Thymus (tissue), 11 donors: Measurements from ENCODE around the gene TOPBP1. TPM values are rescaled to one million over a fixed set of nuclear protein-coding genes. Genes with fewer than 3 reads are reported as not detected.

Source experiments
- DNase-seq, 9 donors: peaks; one replicate each; pipeline ENCODE4 v3.0.0-alpha.2; 2013; ENCODE audit warnings: low spot score in 9 of 9, low read depth in 6 of 9, missing footprints in 1 of 9
- H3K27ac ChIP-seq, 2 donors: one replicate each; pipeline ENCODE4 v1.5.1; 2013; ENCODE audit warnings: control low read depth in 1 of 2, low read depth in 1 of 2, low read length in 1 of 2, mild to moderate bottlenecking in 1 of 2, moderate library complexity in 1 of 2
- H3K27me3 ChIP-seq, 2 donors: one replicate each; pipeline ENCODE4 v1.5.1; 2013; ENCODE audit warnings: low read length in 1 of 2; ENCODE audit not compliant: control insufficient read depth in 2 of 2, insufficient read depth in 1 of 2
- H3K36me3 ChIP-seq, 2 donors: one replicate each; pipeline ENCODE4 v1.5.1; 2013; ENCODE audit warnings: low read length in 1 of 2, mild to moderate bottlenecking in 1 of 2, moderate library complexity in 1 of 2; ENCODE audit not compliant: control insufficient read depth in 2 of 2, insufficient read depth in 2 of 2
- H3K4me1 ChIP-seq, 2 donors: one replicate each; pipeline ENCODE4 v1.5.1; 2013; ENCODE audit warnings: low read length in 2 of 2; ENCODE audit not compliant: control insufficient read depth in 2 of 2, insufficient read depth in 2 of 2
- H3K4me3 ChIP-seq, 2 donors: one replicate each; pipeline ENCODE4 v1.5.1; 2013; ENCODE audit warnings: low read length in 2 of 2, control low read depth in 1 of 2, mild to moderate bottlenecking in 1 of 2
- H3K9me3 ChIP-seq, 2 donors: one replicate each; pipeline ENCODE4 v1.5.1; 2013; ENCODE audit warnings: low read length in 1 of 2, mild to moderate bottlenecking in 1 of 2; ENCODE audit not compliant: control insufficient read depth in 2 of 2, insufficient read depth in 1 of 2
- WGBS: extraction: QIAGEN DNeasy Blood & Tissue Kit; methylation state at CpG from one replicate; pipeline ENCODE4 v1.1.7; 2013; 5-methylcytosine and 5-hydroxymethylcytosine counted together
- polyA plus RNA-seq: library from polyadenylated mRNA; stranded (reverse); fragments of 200-250 nt; gene quantifications from one replicate; pipeline ENCODE4 v1.2.3, GENCODE V29; 2013
- total RNA-seq: library from RNA; stranded (reverse); fragments of 120-200 nt; gene quantifications from one replicate; pipeline ENCODE4 v1.2.4, GENCODE V29; 2013
- donor health status: healthy.

Gene TOPBP1
- total and polyA plus RNA-seq, 2 donors = 18.0 to 74.4 TPM

DNA sequence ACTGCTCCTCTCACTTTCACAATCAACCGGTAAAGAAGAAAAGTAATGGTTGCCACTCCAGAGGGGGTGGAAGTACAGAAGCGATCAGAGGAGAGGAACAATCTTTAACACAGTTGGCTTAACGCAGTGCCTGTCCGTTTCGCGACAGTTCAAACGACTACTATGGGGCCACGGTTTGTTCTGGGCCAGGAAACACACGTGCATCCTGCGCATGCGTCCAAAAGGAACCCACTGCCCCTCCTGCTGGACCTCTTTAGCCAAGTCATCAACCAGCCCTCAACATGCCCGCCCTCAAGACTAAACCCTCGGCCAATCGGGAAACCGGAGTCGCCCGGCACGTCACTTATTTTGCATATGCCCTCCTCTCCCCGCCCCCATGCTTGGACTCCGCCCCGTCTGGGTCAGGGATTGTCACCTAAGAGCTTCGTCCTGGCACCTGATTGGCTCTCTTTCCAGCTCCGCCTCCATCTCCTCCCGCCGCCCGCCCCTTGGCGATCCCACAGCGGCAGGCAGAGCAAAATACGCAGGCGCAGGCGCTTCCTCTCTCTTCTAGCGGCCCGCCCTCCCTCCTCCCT lies 88.6 kb downstream of the TOPBP1 start:
- under 1% methylated on average over 33 of the region's 33 CpGs for WGBS

DNA sequence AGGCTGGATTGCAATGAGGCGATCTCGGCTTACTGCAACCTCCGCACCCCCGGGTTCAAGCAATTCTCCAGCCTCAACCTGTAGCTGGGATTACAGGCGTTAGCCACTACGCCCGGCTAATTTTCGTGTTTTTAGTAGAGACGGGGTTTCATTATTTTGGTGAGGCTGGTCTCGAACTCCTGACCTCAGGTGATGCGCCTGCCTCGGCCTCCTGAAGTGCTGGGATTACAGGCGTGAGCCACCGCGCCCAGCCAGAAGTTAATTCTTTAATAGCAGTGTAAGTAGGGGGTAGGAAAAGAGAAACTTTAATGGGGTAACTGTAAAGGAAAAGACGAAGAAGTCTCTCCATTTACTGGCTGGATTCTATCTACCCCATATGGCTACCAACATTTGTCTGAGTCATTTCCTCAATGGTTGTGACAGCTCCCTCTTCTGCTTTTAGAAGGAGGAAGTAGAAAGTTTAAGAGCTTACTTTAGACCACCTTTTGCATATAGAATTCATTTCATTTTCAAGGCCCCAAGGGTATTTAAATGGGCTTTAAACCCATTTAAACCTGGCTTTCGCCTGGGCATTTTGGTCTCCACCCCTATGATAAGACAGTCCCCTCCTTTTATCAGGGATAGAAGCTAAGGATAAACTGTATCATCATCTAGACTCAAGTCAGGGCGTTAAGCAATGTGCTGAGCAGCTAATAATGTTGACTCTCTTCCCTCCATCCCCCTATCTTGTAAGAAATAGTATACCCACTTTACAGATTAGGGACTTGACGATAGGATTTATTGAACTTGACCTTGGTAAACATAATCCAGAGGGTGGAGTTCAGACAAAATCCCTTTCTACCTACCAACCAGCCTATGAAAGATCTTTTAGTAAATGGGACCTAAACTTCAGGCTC lies 89.3 kb downstream of the TOPBP1 start:
- WGBS = 54% methylated on average over 19 of the region's 19 CpGs
- DNase-seq = peak in 7 of 9 donors; percentile 29 to 78 (median 48)
- Histone ChIP-seq H3K4me3 (peak overlapping the region; percentile 44 to 53), H3K27ac (peak overlapping the region; percentile 81 to 93), H3K9me3 (no peaks in the 10 kb centered on the region), H3K27me3 (no peaks in the 10 kb centered on the region), H3K36me3 (peaks cover 11 to 16% of the 10 kb centered on the region in 2 donors), H3K4me1 (peaks cover 26 to 31% of the 10 kb centered on the region in 2 donors)

More for the DNA sequence above, 88.6 kb downstream of the TOPBP1 start:
- peak; percentile 99 to 100 (median 100) for DNase-seq
- H3K9me3 ChIP-seq = no peaks in the 10 kb centered on the region
- H3K36me3 ChIP-seq = peaks cover 11 to 24% of the 10 kb centered on the region in 2 donors
- peak overlapping the region; percentile 93 to 99 for H3K27ac ChIP-seq
- peaks cover 26 to 35% of the 10 kb centered on the region in 2 donors for H3K4me1 ChIP-seq
- H3K27me3 ChIP-seq = no peaks in the 10 kb centered on the region
- H3K4me3 ChIP-seq = peak overlapping the region; percentile 53 to 100

DNA sequence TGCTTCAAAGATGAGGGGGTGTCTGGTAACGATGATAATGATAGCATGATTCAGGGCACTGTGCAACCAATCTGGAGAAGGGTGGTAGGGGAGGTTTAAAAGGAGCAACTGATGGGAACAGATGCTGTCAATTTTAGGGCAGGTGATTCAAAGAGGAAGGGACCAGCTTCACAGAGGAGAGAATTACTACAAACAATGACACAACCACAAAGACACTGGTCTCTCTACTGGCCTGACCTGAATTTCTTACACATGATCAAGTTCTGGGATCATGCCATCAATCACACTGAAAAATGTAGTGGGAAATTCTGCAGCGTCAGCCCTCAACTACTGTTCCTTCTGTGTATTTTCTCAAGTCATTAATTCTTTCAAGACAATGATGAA lies 90.8 kb downstream of the TOPBP1 start:
- H3K9me3 ChIP-seq = no peaks in the 10 kb centered on the region
- no peak for DNase-seq
- WGBS = 94% methylated on average over 2 of the region's 2 CpGs
- peaks cover 19 to 26% of the 10 kb centered on the region in 2 donors for H3K4me1 ChIP-seq
- H3K36me3 ChIP-seq = peaks cover 7 to 8% of the 10 kb centered on the region in 2 donors
- no peak overlapping the region for H3K27ac ChIP-seq
- H3K4me3 ChIP-seq = no peak overlapping the region
- H3K27me3 ChIP-seq = no peaks in the 10 kb centered on the region

DNA sequence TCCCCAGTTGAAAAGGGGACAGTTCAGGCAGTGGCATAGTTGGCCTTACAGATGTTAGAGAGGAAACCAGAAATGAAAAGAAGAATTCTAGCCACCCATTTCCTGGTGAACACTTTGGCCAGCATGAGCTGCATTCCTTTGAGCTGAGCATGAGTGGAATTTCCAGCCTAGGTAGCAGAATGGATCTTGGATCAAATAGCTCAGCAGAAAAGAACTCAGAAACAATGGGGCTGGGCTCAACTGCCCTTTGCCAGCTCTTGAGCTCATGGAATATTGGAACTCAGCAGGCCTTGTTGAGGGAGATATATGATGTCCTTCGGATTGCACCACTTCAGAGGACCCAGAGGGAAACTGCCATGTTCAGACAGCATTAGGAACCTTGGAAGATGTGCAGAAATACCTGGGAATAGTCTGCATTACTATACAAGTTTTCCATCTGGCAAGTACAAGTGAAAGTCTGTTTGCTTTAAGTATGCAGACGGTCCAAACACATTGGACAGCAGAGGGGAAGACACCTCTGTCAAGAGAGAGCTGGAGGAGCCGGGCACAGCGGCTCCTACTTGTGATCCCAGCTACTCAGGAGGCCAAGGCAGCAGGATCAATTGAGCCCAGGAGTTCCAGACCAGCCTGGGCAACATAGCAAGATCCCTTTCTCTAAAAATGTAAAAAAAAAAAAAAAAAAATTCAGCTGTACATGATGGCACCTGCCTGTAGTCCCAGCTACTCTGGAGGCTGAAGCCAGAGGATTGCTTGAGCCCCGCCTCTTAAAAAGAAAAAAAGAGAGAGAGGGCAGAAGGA lies 91.4 kb downstream of the TOPBP1 start:
- Histone ChIP-seq H3K4me3 (no peak overlapping the region), H3K27me3 (no peaks in the 10 kb centered on the region), H3K36me3 (peaks cover 4 to 6% of the 10 kb centered on the region in 2 donors), H3K9me3 (no peaks in the 10 kb centered on the region), H3K27ac (peak overlapping the region in 1 of 2 donors; percentile 37), H3K4me1 (peaks cover 19 to 26% of the 10 kb centered on the region in 2 donors)
- 96% methylated on average over 5 of the region's 5 CpGs for WGBS
- DNase-seq = no peak

DNA sequence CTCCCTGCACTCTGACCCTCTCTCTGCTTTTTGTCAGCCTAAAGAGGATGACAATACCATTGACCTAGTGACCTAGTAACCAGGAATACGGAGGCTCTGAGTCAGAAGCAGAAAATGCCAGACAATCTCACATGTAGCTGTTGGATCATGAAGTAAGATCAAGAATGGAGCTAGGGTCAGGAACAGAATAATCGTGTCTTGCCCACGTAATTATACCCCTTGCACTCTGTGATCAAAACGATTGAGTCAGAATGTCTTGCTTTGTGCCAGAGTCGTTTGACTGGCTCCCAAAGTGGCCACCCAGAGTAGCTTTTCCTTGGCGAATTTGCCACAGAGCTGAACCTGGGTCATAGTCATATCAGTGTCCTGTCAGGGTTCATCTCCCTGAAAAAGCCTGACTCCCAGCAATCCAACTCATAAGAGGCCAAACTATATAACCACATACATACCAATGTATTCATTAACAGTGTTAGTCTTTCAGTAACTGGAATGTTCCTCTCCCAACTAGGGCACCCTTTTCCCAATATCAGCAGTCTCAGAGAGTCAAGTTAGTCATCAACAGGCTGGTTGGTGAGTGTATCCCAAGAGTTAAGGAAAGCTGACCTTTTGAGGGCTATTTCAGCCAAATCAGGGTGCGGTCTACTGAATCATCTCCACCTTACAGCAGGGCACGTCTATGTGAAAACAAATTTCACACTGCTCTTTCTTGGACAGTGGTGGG lies 93.3 kb downstream of the TOPBP1 start:
- H3K27me3 ChIP-seq = no peaks in the 10 kb centered on the region
- no peaks in the 10 kb centered on the region for H3K36me3 ChIP-seq
- H3K4me1 ChIP-seq = peaks cover 19 to 26% of the 10 kb centered on the region in 2 donors
- H3K4me3 ChIP-seq = no peak overlapping the region
- no peaks in the 10 kb centered on the region for H3K9me3 ChIP-seq
- WGBS = 96% methylated on average over 8 of the region's 8 CpGs
- DNase-seq = no peak
- H3K27ac ChIP-seq = no peak overlapping the region

DNA sequence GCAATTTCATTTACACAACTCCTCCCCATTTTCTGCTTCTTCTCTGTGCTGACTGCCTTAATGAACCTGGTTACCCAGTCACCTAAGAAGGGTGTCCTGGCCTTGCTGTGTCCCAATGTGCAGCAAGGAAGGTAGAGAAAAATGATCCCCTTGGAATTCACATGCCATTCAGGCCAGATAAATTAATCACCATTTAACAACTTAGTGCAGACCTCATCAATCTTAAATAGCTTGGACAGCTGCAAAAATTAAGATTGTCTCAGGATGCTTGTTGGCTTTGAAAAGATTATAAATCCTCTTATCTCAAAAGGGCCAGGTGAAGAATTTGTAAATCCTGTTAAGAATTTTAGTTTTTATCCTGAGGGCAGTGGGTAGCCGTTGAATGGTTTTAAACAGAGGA lies 97.9 kb downstream of the TOPBP1 start:
- Histone ChIP-seq H3K9me3 (peaks cover 0 to under 1% of the 10 kb centered on the region in 2 donors), H3K27me3 (no peaks in the 10 kb centered on the region), H3K4me3 (no peak overlapping the region), H3K36me3 (no peaks in the 10 kb centered on the region), H3K4me1 (no peaks in the 10 kb centered on the region), H3K27ac (no peak overlapping the region)
- WGBS = 97% methylated on average over 1 of the region's 1 CpG
- no peak for DNase-seq

DNA sequence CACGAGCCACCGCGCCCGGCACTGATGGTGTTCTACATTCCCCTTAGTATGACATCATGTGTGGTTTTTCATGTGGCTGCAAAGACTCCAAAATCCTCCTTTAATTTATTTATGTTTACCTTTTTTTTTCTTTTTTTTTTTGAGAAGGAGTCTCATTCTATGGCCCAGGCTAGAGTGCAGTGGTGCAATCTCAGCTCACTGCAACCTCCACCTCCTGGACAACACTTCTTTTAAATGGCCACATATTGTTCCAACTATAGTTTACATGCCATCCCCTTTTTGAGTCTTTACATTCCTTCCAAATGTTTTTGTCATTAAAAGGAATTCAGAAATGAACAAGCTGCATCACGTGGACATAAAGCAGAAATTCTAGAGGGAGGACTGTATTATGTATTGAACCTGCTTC lies 98.6 kb downstream of the TOPBP1 start:
- Histone ChIP-seq H3K27ac (no peak overlapping the region), H3K27me3 (no peaks in the 10 kb centered on the region), H3K4me3 (no peak overlapping the region), H3K9me3 (peaks cover 0 to 5% of the 10 kb centered on the region in 2 donors), H3K36me3 (no peaks in the 10 kb centered on the region), H3K4me1 (no peaks in the 10 kb centered on the region)
- WGBS = 87% methylated on average over 5 of the region's 5 CpGs
- no peak for DNase-seq

DNA sequence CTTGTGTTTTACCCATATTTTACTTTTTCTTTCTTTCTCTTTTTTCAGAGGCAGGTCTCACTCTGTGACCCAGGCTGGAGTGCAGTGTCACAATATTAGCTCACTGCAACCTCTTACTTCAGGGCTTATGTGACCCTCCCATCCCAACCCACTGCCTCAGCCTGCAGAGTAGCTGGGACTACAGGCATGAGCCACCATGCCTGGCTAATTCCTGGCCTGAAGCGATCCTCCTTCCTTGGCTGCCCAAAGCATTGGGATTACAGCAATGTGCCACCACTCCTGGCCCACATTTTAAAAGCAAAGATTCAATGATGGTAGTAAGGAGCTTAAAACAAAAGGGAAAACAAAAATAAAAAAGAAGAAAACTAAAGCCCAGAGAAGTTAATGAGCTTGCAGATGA lies 99.4 kb downstream of the TOPBP1 start:
- DNase-seq = no peak
- Histone ChIP-seq H3K27me3 (no peaks in the 10 kb centered on the region), H3K36me3 (no peaks in the 10 kb centered on the region), H3K4me1 (no peaks in the 10 kb centered on the region), H3K27ac (no peak overlapping the region), H3K4me3 (no peak overlapping the region), H3K9me3 (peaks cover 0 to 5% of the 10 kb centered on the region in 2 donors)
- 98% methylated on average over 1 of the region's 1 CpG for WGBS
